ENCODE data around the gene TUBA8. TPM values are rescaled to one million over a fixed set of nuclear protein-coding genes. Genes with fewer than 3 reads are reported as not detected.
"Not testable (repeated sequence)": the region's sequence is repeated elsewhere in the genome, so short reads cannot be mapped to it uniquely, and the experiment has no call there.

The TUBA8 gene
- total RNA-seq, 2 donors from 2014 or later: 2.3 to 2.8 TPM

DNA sequence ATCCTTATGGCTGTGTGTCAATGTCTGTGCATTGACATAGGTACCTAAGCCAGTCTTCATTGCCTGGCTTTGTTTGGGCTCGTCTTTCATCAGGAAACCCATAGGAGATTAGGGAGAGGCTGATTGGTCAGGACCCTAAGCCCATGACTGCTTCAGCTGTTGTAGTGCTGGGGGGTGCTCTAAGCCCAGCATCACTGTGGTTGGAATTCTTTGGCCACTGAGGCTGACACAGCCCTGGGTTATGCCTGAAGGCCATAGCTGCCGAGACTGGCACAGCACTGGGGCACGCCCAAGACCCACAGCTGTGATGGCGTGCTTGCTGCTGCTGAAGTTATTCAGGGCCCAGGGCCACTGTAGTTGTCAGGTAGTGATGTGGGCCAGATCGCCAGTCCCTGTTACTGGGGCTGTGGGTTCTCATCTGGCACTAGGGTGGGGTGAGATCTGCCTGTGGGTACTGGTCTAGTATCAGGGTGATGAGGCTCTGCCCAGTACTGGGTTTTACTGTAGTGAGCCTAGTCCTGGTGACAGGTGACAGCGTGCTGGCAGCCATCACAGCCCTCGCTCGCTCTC lies 44.3 kb downstream of the TUBA8 start:
- intact Hi-C loops (cut with DNase I): no loop called here

DNA sequence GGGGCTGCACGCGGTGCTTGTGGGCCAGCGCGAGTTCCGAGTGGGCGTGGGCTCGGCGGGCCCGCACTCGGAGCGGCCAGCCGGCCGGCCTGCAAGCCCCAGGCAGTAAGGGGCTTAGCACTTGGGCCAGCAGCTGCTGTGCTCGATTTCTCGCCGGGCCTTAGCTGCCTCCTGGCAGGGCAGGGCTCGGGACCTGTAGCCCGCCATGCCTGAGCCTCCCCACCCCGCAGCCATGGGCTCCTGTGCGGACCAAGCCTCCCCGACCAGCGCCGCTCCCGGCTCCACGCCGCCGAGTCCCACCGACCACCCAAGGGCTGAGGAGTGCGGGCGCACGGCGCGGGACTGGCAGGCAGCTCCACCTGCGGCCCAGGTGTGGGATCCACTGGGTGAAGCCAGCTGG lies 44.9 kb downstream of the TUBA8 start:
- not testable (repeated sequence) for DNase-seq (ENCODE audit: low spot score)

More for the DNA sequence above, 44.3 kb downstream of the TUBA8 start:
- no peak for DNase-seq (ENCODE audit: low spot score)

DNA sequence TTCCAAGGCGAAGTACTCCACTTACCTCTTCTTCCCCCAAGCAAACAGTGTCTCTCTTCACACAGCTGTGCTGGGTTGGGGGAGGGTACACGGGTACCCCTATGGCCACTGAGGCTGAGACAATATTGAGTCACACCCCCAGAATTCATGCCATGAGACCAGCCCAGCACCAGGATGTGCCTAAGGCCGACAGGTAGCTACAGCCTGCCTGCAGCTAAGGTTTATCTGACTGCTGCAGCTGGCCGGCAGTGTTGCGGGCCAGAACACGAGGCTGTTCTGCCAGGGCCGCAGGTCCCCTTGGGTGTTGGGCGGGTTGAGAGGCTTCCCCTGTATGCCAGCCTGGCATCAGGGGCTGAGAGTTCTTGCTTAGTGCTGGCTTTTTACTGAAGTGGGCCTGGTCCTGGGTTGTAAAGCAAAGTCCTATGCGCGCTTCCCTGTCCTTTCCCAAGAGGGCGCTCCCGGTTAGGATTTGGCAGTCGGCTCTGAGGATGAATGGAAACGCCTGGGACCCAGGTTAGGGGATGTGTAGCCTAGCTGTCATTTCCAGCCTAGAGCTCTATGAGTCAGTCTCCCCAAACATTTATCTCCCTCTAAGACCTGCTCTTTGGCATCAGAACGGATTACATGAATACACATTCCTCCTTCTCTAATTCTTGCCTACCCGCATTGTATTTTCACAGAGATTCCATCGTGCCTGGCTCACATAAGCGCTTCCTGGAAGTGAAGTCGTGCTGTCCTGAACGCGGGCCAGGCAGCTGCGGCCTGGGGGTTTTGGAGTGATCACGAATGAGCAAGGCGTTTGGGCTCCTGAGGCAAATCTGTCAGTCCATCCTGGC lies 46.5 kb downstream of the TUBA8 start:
- intact Hi-C loops (cut with DNase I): no loop called here
- DNase-seq (ENCODE audit: low spot score): peak; percentile 91

More for the DNA sequence above, 44.9 kb downstream of the TUBA8 start:
- intact Hi-C loops (cut with DNase I): not testable (repeated sequence)

DNA sequence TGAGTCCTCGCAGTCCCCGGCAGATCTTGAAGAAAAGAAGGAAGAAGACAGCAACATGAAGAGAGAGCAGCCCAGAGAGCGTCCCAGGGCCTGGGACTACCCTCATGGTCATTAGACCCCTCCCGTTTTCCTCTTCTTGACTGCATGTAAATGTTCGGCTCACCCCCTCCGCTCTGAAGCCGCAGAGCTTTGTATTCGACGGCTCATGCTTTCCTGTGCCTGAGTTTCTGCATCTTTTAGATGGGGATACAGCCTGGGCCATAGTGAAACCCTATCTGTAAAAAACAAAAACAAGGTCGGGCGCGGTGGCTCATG lies 47.1 kb downstream of the TUBA8 start:
- no peak for DNase-seq (ENCODE audit: low spot score)
- intact Hi-C loops (cut with DNase I): no loop called here

DNA sequence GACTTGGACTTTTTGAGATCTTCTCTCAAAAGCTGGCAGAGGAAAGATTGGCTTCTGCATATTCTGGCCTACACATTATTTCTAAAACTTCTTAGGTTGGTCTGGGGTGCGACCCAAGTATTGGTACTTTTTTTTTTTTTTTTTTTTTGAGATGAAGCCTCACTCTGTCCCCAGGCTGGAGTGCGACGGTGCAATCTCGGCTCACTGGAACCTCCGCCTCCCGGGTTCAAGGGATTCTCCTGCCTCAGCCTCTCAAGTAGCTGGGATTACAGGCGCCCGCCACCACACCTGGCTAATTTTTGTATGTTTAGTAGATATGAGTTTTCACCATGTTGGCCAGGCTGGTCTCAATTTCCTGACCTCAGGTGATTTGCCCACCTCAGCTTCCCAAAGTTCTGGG lies 50.0 kb downstream of the TUBA8 start:
- intact Hi-C loops (cut with DNase I); DNase-seq (ENCODE audit: low spot score): not testable (repeated sequence)

DNA sequence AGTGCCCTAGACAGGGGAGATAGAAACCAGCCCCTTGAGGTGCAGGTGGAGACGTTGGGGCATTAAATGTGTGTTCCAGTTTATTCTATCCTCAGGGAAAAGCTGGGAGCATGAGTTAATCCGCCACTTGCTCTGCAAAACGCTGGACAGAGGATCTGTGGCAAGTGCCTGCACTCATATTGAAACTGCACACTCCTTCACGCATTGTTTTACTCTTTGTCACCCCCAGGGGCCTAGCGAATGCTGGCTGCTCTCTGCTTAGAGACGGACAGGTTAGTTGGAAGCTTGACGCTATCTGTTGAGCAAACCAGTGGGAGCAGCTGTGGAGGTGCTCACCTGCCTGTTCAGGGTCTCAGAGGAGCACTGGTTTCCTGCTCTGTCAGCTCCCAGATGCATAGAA lies 53.2 kb downstream of the TUBA8 start:
- intact Hi-C loops (cut with DNase I); DNase-seq (ENCODE audit: low spot score): not testable (repeated sequence)

DNA sequence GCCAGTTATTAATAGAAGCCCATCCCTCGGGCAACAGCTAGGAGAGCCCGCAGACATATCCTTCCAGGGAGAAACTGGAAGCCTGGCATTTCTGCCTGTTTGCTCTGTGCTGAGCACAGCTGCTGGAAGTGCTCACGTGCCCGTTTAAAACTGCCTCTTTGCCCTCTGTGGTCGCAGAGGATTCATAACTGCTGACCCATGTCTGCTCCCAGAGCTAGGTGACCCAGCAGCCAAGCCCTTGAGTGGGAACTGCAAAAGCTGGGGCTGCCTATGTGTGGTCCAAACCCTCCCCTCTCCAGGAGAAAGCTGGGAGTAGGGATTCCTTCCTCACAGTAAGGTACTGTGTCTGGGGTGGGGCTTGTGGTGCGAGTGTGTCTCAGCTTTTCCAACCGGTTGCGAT lies 54.0 kb downstream of the TUBA8 start:
- intact Hi-C loops (cut with DNase I); DNase-seq (ENCODE audit: low spot score): not testable (repeated sequence)

DNA sequence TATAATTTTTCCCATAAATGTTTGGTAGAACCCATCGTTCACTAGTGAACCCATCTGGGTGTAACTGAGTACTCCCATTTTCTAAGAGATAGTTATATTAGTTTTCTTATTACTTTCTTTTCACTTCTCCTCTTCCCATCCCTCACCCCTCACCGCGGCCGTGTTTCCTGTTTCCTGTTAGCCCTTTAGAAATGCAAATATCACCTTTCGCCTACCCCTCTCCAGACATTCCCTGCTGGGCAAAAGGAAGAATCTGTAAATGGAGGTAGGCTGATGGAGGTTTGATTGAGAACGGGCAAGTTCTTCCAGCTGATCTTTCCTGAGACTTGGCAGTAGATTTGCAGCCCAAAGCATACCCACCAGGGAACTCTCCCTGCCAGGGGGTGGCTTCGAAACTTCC lies 54.7 kb downstream of the TUBA8 start:
- DNase-seq (ENCODE audit: low spot score); intact Hi-C loops (cut with DNase I): not testable (repeated sequence)

DNA sequence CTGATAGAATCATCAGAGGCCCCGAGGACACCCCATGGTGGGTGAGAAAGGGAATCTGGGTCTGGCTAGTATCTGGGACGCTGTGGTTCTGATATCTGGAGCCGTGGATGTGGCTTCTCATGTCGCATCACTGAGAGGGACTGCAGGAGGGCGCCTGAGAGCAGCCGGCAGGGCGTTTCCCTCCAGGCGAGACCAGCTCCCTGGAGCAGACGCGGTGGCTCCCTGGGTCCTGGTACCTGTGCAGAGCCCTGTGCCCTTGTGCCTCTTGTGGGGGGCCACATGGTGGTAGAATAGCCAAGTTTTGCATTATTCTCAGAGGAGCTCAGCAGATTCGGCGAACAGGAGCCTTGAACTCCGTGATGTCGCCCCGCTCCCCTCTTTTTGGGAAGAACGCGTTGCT lies 59.7 kb downstream of the TUBA8 start:
- not testable (repeated sequence) for DNase-seq (ENCODE audit: low spot score)

DNA sequence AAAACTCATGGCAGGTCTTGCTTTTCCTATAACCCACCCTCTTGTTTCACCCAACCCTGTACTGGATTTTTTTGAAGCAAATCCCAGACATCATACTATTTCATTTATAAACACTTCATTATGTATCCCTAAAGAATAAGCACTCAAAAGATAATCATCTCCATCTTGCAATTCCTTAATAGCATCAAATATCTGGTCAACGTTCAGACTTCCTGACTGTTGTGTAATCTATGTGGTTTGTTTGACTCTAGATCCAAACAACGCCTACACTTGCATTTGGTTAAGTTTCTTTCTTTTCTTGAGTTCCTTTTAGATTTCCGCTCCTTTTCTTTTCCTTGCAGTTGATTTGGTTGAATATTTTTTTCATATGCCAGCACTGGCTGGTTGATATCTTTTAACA lies 61.6 kb downstream of the TUBA8 start:
- intact Hi-C loops (cut with DNase I); DNase-seq (ENCODE audit: low spot score): not testable (repeated sequence)

More for the DNA sequence above, 59.7 kb downstream of the TUBA8 start:
- intact Hi-C loops (cut with DNase I): not testable (repeated sequence)

DNA sequence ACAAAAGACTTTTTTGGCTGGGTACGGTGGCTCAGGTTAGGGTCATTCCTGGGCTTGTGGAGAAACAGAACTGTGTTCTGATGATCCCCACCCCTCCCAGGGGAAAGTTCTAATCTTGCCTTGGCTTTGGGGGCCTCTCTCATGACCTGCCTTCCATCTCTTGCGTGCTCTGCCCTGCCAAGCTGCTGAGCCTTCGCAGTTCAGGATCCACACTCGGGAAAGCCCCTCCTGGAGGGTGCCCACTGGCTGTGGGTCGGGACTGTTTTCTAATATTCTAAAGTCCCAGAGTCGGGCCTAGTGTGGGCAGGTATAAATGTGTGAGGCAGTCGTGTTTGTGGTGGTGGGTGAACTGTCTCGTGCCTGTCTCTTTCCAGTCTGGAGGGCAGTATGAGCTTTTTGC lies 62.2 kb downstream of the TUBA8 start:
- intact Hi-C loops (cut with DNase I); DNase-seq (ENCODE audit: low spot score): not testable (repeated sequence)

DNA sequence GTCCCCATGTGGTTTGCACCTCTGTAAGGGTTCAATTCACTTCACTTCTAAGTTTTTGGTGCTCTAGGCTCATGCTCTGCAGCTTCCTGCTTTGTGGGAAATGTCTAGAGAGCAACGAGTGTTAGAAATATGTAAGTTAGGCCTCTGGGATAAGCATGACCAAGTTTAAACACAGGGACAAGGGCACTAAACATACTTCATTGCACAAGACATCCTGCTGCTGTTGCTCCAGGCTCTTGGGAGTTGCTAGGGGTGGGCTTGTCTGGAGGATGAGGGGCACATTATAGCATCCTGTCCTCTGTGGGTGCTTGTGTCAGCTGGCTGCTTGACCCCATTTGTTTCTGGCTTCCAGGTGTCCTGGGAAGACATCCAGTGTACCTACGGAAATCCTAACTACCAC lies 62.8 kb downstream of the TUBA8 start:
- DNase-seq (ENCODE audit: low spot score); intact Hi-C loops (cut with DNase I): not testable (repeated sequence)

Other genes starting within 250 kb of the TUBA8 start
- gene MICAL3, start 86.2 kb upstream of the TUBA8 start, total RNA-seq: 100 to 1,000 TPM; 106 to 114 TPM
- gene PEX26, start 32.8 kb upstream of the TUBA8 start, total RNA-seq: 10 to 100 TPM; 25.5 to 28.5 TPM
- gene USP18, start 39.4 kb downstream of the TUBA8 start, total RNA-seq: 1 to 10 TPM; 5.9 to 8.1 TPM